Heart left ventricle (tissue), 16 donors: ENCODE measurements around the gene DRD2. TPM values are rescaled to one million over a fixed set of nuclear protein-coding genes. Genes with fewer than 3 reads are reported as not detected.

Experiments used
- ATAC-seq, 4 donors: fragments of 200-7000 bp; cut with Tn5 transposase; one replicate each; pipeline ENCODE4 v1.9.1; 2020 to 2022; ENCODE audit warnings: moderate library complexity in 4 of 4, mild to moderate bottlenecking in 3 of 4, moderate number of reproducible peaks in 1 of 4
- DNase-seq, 5 donors: peaks; one replicate each; pipeline ENCODE4 v3.0.0-alpha.2; 2020
- H3K27ac ChIP-seq, 12 donors: fragments of 200-600 bp; sonication (generic) in 4 of 12; one replicate each; pipeline versions ENCODE4 v1.5.0 to v1.8.0; 2016 to 2022; ENCODE audit warnings: mild to moderate bottlenecking in 2 of 12
- H3K27me3 ChIP-seq, 9 donors: fragments of 200-600 bp; sonication (generic) in 2 of 9; one replicate each; pipeline versions ENCODE4 v1.5.1 to v1.8.0; 2016 to 2022; ENCODE audit warnings: mild to moderate bottlenecking in 3 of 9
- H3K36me3 ChIP-seq, 9 donors: fragments of 200-600 bp; sonication (generic) in 2 of 9; one replicate each; pipeline versions ENCODE4 v1.5.0 to v1.8.0; 2018 to 2022; ENCODE audit warnings: mild to moderate bottlenecking in 2 of 9
- H3K4me1 ChIP-seq, 12 donors: fragments of 200-600 bp; sonication (generic) in 4 of 12; one replicate each; pipeline versions ENCODE4 v1.5.0 to v1.8.0; 2016 to 2022; ENCODE audit warnings: mild to moderate bottlenecking in 3 of 12
- H3K4me3 ChIP-seq, 12 donors: fragments of 200-600 bp; sonication (generic) in 4 of 12; one replicate each; pipeline versions ENCODE4 v1.5.0 to v1.8.0; 2017 to 2022; ENCODE audit warnings: mild to moderate bottlenecking in 9 of 12, moderate library complexity in 4 of 12
- H3K9me3 ChIP-seq, 12 donors: fragments of 200-600 bp; sonication (generic) in 4 of 12; one replicate each; pipeline versions ENCODE4 v1.5.0 to v1.8.0; 2016 to 2022; ENCODE audit warnings: mild to moderate bottlenecking in 1 of 12
- CTCF ChIP-seq, 12 donors: fragments of 200-600 bp; sonication (generic) in 4 of 12; IDR thresholded peaks; one replicate each; pipeline versions ENCODE4 v1.5.0 to v1.8.0; 2018 to 2022; ENCODE audit warnings: antibody characterized with exemption in 12 of 12, mild to moderate bottlenecking in 5 of 12
- POLR2A ChIP-seq, 2 donors: fragments of 450-650 bp; IDR thresholded peaks; one replicate each; pipeline ENCODE4 v1.6.1; 2017; ENCODE audit warnings: antibody characterized with exemption in 2 of 2, mild to moderate bottlenecking in 2 of 2, moderate library complexity in 2 of 2
- WGBS, 4 donors: extraction: QIAGEN DNeasy Blood & Tissue Kit in 2 of 4; methylation state at CpG; one replicate each; pipeline versions ENCODE4 v1.1.5 to v1.1.7; 2013 to 2018; 5-methylcytosine and 5-hydroxymethylcytosine counted together
- intact Hi-C, 10 donors: fragments of 100-400 bp; cut with DNase I; formaldehyde crosslinking; loops; one replicate each; pipeline versions ENCODE4 v1.11.1 to v1.14.2; 2022
- polyA plus RNA-seq, 2 donors: library from polyadenylated mRNA; stranded (reverse); fragments of 200-250 nt; gene quantifications; one replicate each; pipeline ENCODE4 v1.2.3, GENCODE V29; 2013
- total RNA-seq, 9 donors: library from RNA; depleted of rRNA in 2 of 9; stranded (reverse); fragments of >200 nt in 2 of 9; fragmentation: NEBNext Ultra II Directional in 3 of 9; extraction: Animal tissue kit (Norgen Biotek cat#: 25700) in 3 of 9; gene quantifications; one replicate each; pipeline versions ENCODE4 v1.1.0 to v1.2.4, GENCODE V29; 2016 to 2023
- donor health status: ischemic (EF 13 %, LVEDD 7.1; RV severe dilation, severe dysfunction).
- donor health status: healthy with polysubstance abuse.
- donor health status: DM: no; HTN: yes; CAD: no.
- donor health status: DM: no; HTN: no; CAD: no.
- donor health status: ischemic (EF 25% LVEDD 6.9; RV normal size, moderate dysfunction).
- donor health status: ischemic (EF 25% LVEDD 5.7; RV mildly dilated, moderate dysfunction).
- donor health status: healthy.
- donor health status: DM: yes; HTN: yes; CAD: no.
- donor health status: ischemic (EF 35%, LVEDD 5.7; RV mildly dilated, moderate dysfunction).
- donor health status: nonischemic (EF 11% LVEDD 7.7; RV severe dilation, severe dysfunction).
- donor health status: DM: yes; HTN: yes; CAD: no.
- donor health status: PGD.
- donor health status: ischemic (EF 29% LVEDD 5.4; RV normal size, mild dysfunction).
- donor health status: nonischemic (EF 23%, LVEDD 6.1; RV moderate dilation, normal function).

Gene DRD2
- total and polyA plus RNA-seq, 11 donors, result 0.12 to 0.14 TPM; not detected in 9

GRCh38 chr11:113470233-113470632 lies 5.0 kb downstream of the DRD2 start:
- no peak overlapping the region for H3K27ac ChIP-seq
- intact Hi-C loops, result no loop called here
- no peaks in the 10 kb centered on the region for H3K9me3 ChIP-seq
- WGBS, 4 donors, result 25 to 27% (median 26%) methylated on average over 5 of the region's 5 CpGs
- H3K4me3 ChIP-seq, result no peak overlapping the region
- H3K27me3 ChIP-seq, result peaks cover 5 to 85% (median 19%) of the 10 kb centered on the region in 9 donors
- no peaks in the 10 kb centered on the region for H3K36me3 ChIP-seq
- TF ChIP-seq CTCF (IDR thresholded peaks at IDR 0.05), result no peak
- no peak for TF ChIP-seq POLR2A (IDR thresholded peaks at IDR 0.05)
- ATAC-seq, result no peak
- no peak for DNase-seq
- peaks cover 0 to 8% (median 0%) of the 10 kb centered on the region in 12 donors for H3K4me1 ChIP-seq

GRCh38 chr11:113468726-113469345 lies 6.4 kb downstream of the DRD2 start:
- TF ChIP-seq CTCF (IDR thresholded peaks at IDR 0.05) (no peak), POLR2A (IDR thresholded peaks at IDR 0.05) (no peak)
- 51 to 67% (median 60%) methylated on average over 8 of the region's 8 CpGs for WGBS, 4 donors
- DNase-seq (no peak), ATAC-seq (no peak)
- Histone ChIP-seq H3K27ac (no peak overlapping the region), H3K4me3 (no peak overlapping the region), H3K9me3 (no peaks in the 10 kb centered on the region), H3K27me3 (peaks cover 1 to 72% (median 9%) of the 10 kb centered on the region in 9 donors), H3K36me3 (no peaks in the 10 kb centered on the region), H3K4me1 (no peaks in the 10 kb centered on the region)
- intact Hi-C loops, result no loop called here

- peaks cover 0 to 64% (median 3%) of the 10 kb centered on the region in 9 donors for H3K27me3 ChIP-seq
- DNase-seq (no peak), ATAC-seq (no peak)
- TF ChIP-seq POLR2A (IDR thresholded peaks at IDR 0.05), result no peak
- no peak for TF ChIP-seq CTCF (IDR thresholded peaks at IDR 0.05)
- H3K4me1 ChIP-seq, result no peaks in the 10 kb centered on the region
- H3K36me3 ChIP-seq, result no peaks in the 10 kb centered on the region
- no peaks in the 10 kb centered on the region for H3K9me3 ChIP-seq
- no peak overlapping the region for H3K27ac ChIP-seq
- intact Hi-C loops, result no loop called here
- no peak overlapping the region for H3K4me3 ChIP-seq
- WGBS, 4 donors, result 45 to 49% (median 49%) methylated on average over 2 of the region's 2 CpGs
Observed at GRCh38 chr11:113467545-113467944, 7.7 kb downstream of the DRD2 start.

GRCh38 chr11:113465786-113466185 lies 9.4 kb downstream of the DRD2 start:
- H3K27me3 ChIP-seq, result peaks cover 0 to 50% (median 3%) of the 10 kb centered on the region in 9 donors
- intact Hi-C loops, result no loop called here
- no peak for DNase-seq

More at GRCh38 chr11:113465786-113466185, 9.4 kb downstream of the DRD2 start:
- Histone ChIP-seq H3K36me3 (no peaks in the 10 kb centered on the region), H3K27ac (no peak overlapping the region), H3K4me3 (no peak overlapping the region), H3K4me1 (no peaks in the 10 kb centered on the region), H3K9me3 (no peaks in the 10 kb centered on the region)
- WGBS, 4 donors, result 88 to 95% (median 94%) methylated on average over 3 of the region's 3 CpGs
- no peak for ATAC-seq
- TF ChIP-seq POLR2A (IDR thresholded peaks at IDR 0.05), result no peak
- TF ChIP-seq CTCF (IDR thresholded peaks at IDR 0.05), result no peak
